Activated B cell treated with CpG ODN at 0.5 μM for 24 hours (primary cell): ENCODE data around the gene PCNX4. TPM values are rescaled to one million over a fixed set of nuclear protein-coding genes. Genes with fewer than 3 reads are reported as not detected.

Experiments
- ATAC-seq: fragments of 200-7000 bp; cut with Tn5 transposase; one replicate; pipeline ENCODE4 v1.10.0; 2021; ENCODE audit warnings: low read depth, mild to moderate bottlenecking, moderate library complexity
- CTCF ChIA-PET: fragments of 350-600 bp; sonication (Branson Sonifier 250); formaldehyde crosslinking; loops from one replicate; lab custom pipeline; 2021; ENCODE audit warnings: antibody characterized with exemption; lab: Charles Lee
- POLR2A ChIA-PET: fragments of 350-600 bp; sonication (Branson Sonifier 250); formaldehyde crosslinking; loops from one replicate; lab custom pipeline; 2021; ENCODE audit warnings: antibody characterized with exemption; lab: Charles Lee
- DNase-seq: peaks from one replicate; pipeline ENCODE4 v3.0.0; 2022
- H3K27ac Mint-ChIP-seq: one replicate; pipeline ENCODE4 v1.8.0; 2020; ENCODE audit warnings: mixed read lengths
- H3K27me3 Mint-ChIP-seq: one replicate; pipeline ENCODE4 v1.8.0; 2021; ENCODE audit warnings: mixed read lengths
- H3K36me3 Mint-ChIP-seq: one replicate; pipeline ENCODE4 v1.8.0; 2021; ENCODE audit warnings: low read depth, mixed read lengths
- H3K4me1 Mint-ChIP-seq: one replicate; pipeline ENCODE4 v1.8.0; 2021; ENCODE audit warnings: mixed read lengths
- H3K4me3 Mint-ChIP-seq: one replicate; pipeline ENCODE4 v1.8.0; 2020; ENCODE audit warnings: mild to moderate bottlenecking, mixed read lengths
- H3K9me3 Mint-ChIP-seq: one replicate; pipeline ENCODE4 v1.8.0; 2020; ENCODE audit warnings: mixed read lengths
- intact Hi-C: fragments of 100-400 bp; cut with micrococcal nuclease; formaldehyde crosslinking; loops from one replicate; pipeline ENCODE4 v1.15.1; 2024
- total RNA-seq: library from RNA; stranded (reverse); gene quantifications from 2 replicates; pipeline ENCODE4 v1.2.3, GENCODE V29; 2022
- TF ChIP-seq, protein P1 (sequence below): fragments of 200-600 bp; IDR thresholded peaks from one replicate; pipeline ENCODE4 v1.8.0; 2022; ENCODE audit warnings: antibody characterized with exemption, mild to moderate bottlenecking

The PCNX4 gene
- total RNA-seq, 1 donor from 2014 or later = 41.4 TPM

DNA sequence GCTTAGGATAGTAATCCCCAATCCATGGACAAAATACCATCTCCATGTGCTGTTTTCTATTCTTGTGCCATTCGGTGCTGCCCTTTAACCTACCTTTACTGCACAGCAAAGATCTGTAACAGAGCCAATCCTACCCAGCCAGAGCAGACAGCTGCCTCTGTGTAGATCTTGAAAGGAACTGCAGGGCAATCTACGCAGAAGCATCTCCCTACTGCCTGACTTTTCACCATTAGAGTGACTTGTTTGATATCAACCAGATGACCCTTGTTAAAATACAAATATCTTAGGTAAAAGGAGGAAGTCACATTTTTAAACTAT is 123.4 kb downstream of the PCNX4 start:
- TF ChIP-seq, protein P1, sequence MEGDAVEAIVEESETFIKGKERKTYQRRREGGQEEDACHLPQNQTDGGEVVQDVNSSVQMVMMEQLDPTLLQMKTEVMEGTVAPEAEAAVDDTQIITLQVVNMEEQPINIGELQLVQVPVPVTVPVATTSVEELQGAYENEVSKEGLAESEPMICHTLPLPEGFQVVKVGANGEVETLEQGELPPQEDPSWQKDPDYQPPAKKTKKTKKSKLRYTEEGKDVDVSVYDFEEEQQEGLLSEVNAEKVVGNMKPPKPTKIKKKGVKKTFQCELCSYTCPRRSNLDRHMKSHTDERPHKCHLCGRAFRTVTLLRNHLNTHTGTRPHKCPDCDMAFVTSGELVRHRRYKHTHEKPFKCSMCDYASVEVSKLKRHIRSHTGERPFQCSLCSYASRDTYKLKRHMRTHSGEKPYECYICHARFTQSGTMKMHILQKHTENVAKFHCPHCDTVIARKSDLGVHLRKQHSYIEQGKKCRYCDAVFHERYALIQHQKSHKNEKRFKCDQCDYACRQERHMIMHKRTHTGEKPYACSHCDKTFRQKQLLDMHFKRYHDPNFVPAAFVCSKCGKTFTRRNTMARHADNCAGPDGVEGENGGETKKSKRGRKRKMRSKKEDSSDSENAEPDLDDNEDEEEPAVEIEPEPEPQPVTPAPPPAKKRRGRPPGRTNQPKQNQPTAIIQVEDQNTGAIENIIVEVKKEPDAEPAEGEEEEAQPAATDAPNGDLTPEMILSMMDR = no peak
- ChIA-PET CTCF (no interaction called here), POLR2A (no interaction called here)
- no peaks in the 10 kb centered on the region for H3K36me3 Mint-ChIP-seq
- peaks cover 16% of the 10 kb centered on the region for H3K4me1 Mint-ChIP-seq
- H3K9me3 Mint-ChIP-seq = peaks cover under 1% of the 10 kb centered on the region
- H3K4me3 Mint-ChIP-seq = no peak overlapping the region
- no peak for ATAC-seq
- intact Hi-C loops = no loop called here
- H3K27ac Mint-ChIP-seq = no peak overlapping the region
- no peak for DNase-seq
- H3K27me3 Mint-ChIP-seq = no peaks in the 10 kb centered on the region

DNA sequence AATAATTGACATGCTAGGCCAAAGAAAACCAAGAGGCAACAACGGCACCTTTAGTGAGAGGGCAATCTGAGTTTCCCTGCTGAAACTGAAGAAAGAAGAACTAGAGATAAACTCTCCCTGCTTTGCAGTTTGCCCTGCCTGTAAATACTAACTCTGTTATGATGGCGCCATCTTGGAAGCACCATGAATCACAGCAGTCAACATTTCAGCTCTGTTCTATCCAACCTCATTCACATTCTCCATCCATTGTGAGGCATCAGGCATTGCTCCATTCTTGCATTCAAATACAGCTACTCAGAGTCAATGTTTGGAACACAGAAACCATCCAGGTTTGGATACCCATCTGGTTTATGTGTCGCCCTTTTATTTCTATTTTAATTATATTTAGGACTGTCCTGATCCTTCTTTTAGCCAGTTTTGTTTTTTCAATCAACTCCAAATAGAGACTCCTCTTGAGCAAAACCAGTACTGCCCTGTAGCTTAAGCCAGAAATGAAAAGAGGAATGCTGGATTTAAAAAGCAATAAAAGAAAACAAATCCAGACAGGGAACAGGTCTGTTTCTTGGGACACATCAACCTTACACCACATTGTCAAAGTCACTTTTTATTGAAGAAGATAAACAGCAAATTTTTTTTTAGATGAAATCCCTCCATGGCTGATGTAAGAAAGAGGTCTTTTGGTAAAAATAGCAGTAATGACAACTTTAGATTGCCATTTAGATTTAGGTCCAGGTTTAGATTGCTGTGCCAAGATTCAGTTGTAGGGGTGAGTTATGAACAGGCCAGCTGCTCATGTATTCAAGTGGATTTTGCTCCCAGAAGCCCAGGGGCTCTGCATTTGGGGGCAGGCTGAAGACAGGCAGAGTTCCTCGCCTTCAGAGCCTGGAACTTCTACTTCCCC is 124.0 kb downstream of the PCNX4 start:
- no peaks in the 10 kb centered on the region for H3K36me3 Mint-ChIP-seq
- no peak for ATAC-seq
- DNase-seq = no peak
- H3K27me3 Mint-ChIP-seq = no peaks in the 10 kb centered on the region
- intact Hi-C loops = no loop called here
- peaks cover 23% of the 10 kb centered on the region for H3K4me1 Mint-ChIP-seq
- no peaks in the 10 kb centered on the region for H3K9me3 Mint-ChIP-seq
- ChIA-PET POLR2A (no interaction called here), CTCF (no interaction called here)
- TF ChIP-seq, protein P1 = no peak
- no peak overlapping the region for H3K27ac Mint-ChIP-seq
- no peak overlapping the region for H3K4me3 Mint-ChIP-seq

DNA sequence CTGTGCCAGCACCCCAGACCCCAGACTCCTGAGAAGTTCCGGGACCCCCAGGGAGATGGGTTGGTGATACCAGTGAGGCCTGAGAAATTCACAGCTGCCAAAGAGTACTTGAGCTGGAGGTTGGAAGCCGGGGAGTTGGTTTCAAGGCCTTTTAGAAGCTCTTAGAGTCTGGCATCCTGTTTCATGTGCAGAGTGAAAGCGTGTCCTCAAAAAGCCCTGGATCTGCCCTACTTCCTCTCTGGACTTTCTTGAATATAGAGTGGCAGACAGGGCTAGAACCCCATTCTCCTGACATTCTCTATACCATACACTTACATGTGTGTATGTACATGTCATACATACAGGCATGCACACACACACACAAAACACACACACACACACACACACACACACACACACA is 126.0 kb downstream of the PCNX4 start:
- ATAC-seq = no peak
- POLR2A ChIA-PET = interaction anchor here (0.6 kb wide), 1 partner anchor 30 kb away, joined by 13 read pairs; no protein-coding TSS in a partner anchor
- TF ChIP-seq, protein P1 = no peak
- no peak overlapping the region for H3K4me3 Mint-ChIP-seq
- H3K36me3 Mint-ChIP-seq = no peaks in the 10 kb centered on the region
- CTCF ChIA-PET = no interaction called here
- H3K27me3 Mint-ChIP-seq = no peaks in the 10 kb centered on the region
- H3K9me3 Mint-ChIP-seq = no peaks in the 10 kb centered on the region
- DNase-seq = no peak
- H3K4me1 Mint-ChIP-seq = peaks cover 19% of the 10 kb centered on the region
- H3K27ac Mint-ChIP-seq = no peak overlapping the region
- intact Hi-C loops = no loop called here

Other genes with a start within 250 kb of the PCNX4 start
- gene RTN1, start 221.1 kb upstream of the PCNX4 start, total RNA-seq = not detected in 2 replicates
- not detected in 2 replicates for gene LRRC9, start 171.8 kb upstream of the PCNX4 start, total RNA-seq
- 41.5 and 47.1 TPM in 2 replicates for gene DHRS7, start 73.5 kb downstream of the PCNX4 start, total RNA-seq
- gene PPM1A, start 157.3 kb downstream of the PCNX4 start, total RNA-seq = 40.1 and 47.5 TPM in 2 replicates